HG02678 (cell line): ENCODE results near the gene HSD3B7.

Experiments used
- ATAC-seq: cut with Tn5 transposase; IDR thresholded peaks from one replicate; pipeline ENCODE4 v1.9.1; 2021; ENCODE audit warnings: mild to moderate bottlenecking, moderate library complexity; ENCODE audit not compliant: unreplicated experiment

Gene HSD3B7

GRCh38 chr16:30956601-30957455, 28.2 kb upstream of the HSD3B7 start:
- peak; percentile 39 for ATAC-seq

GRCh38 chr16:30957456-30958174, 27.4 kb upstream of the HSD3B7 start, which contains the start of gene SETD1A:
SETD1A (plus strand) TSS chr16:30957754; CDS start chr16:30958732, 978 bp downstream.
- ATAC-seq, result peak; percentile 71

GRCh38 chr16:30958175-30959079, 26.6 kb upstream of the HSD3B7 start:
- ATAC-seq, result peak; percentile 26

- no peak for ATAC-seq
Observed at GRCh38 chr16:30961384-30961783, 23.6 kb upstream of the HSD3B7 start.

GRCh38 chr16:30963925-30964511, 21.0 kb upstream of the HSD3B7 start:
- ATAC-seq, result no peak

- ATAC-seq, result no peak
Observed at GRCh38 chr16:30964574-30965226, 20.3 kb upstream of the HSD3B7 start.

GRCh38 chr16:30965436-30965835, 19.6 kb upstream of the HSD3B7 start:
- ATAC-seq, result no peak

GRCh38 chr16:30966033-30966619, 18.9 kb upstream of the HSD3B7 start:
- no peak for ATAC-seq

GRCh38 chr16:30967795-30968194, 17.2 kb upstream of the HSD3B7 start:
- ATAC-seq, result no peak

GRCh38 chr16:30969246-30969842, 15.7 kb upstream of the HSD3B7 start:
- ATAC-seq, result no peak

- no peak for ATAC-seq
Observed at GRCh38 chr16:30971298-30971697, 13.7 kb upstream of the HSD3B7 start.

GRCh38 chr16:30972872-30973271, 12.1 kb upstream of the HSD3B7 start:
- ATAC-seq, result no peak

GRCh38 chr16:30974348-30974747, 10.7 kb upstream of the HSD3B7 start:
- ATAC-seq, result no peak

- ATAC-seq, result no peak
Observed at GRCh38 chr16:30976486-30976885, 8.5 kb upstream of the HSD3B7 start.

GRCh38 chr16:30977502-30977901, 7.5 kb upstream of the HSD3B7 start:
- ATAC-seq, result no peak

GRCh38 chr16:30979170-30980022, 5.6 kb upstream of the HSD3B7 start:
- no peak for ATAC-seq

- no peak for ATAC-seq
Observed at GRCh38 chr16:30980023-30980371, 5.0 kb upstream of the HSD3B7 start.

- ATAC-seq, result no peak
Observed at GRCh38 chr16:30980434-30980833, 4.6 kb upstream of the HSD3B7 start.

- ATAC-seq, result no peak
Observed at GRCh38 chr16:30980959-30981358, 4.0 kb upstream of the HSD3B7 start.
